ENCODE results near the gene CDC14A.

DNA sequence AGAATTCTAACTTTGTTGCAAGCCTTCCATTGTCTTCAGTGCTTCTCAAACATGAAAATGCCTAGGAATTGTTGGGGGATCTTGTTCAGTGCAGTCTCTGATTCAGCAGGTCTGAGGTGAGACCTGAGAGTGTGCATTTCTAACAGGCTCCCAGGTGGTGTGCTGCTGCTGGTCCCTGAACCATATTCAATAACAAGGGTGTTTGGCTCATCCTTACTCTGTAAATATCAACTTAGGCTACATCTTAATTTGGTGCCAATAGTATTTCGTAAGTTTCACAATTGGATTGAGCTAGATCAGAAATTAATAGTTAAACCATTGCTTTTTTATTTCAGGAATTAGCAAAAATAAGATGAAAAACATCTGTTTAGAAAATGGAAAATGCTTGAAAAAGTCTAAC is 126.5 kb downstream of the CDC14A start:
- TF ChIP-seq SP1 (IDR thresholded peaks at IDR 0.05) (no peak), ARNT (IDR thresholded peaks at IDR 0.05) (no peak), BHLHE40 (IDR thresholded peaks at IDR 0.05; ENCODE audit: borderline replicate concordance) (no peak), SUZ12 (IDR thresholded peaks at IDR 0.05) (no peak), ZNF384 (IDR thresholded peaks at IDR 0.05) (no peak), FOXM1 (IDR thresholded peaks at IDR 0.05; ENCODE audit: borderline replicate concordance) (no peak), FOXA1 (IDR thresholded peaks at IDR 0.05) (no peak), PKNOX1 (IDR thresholded peaks at IDR 0.05) (no peak), CTBP1 (IDR thresholded peaks at IDR 0.05; ENCODE audit: borderline replicate concordance) (no peak), TARDBP (IDR thresholded peaks at IDR 0.05) (no peak), NFRKB (IDR thresholded peaks at IDR 0.05) (no peak), HDGF (IDR thresholded peaks at IDR 0.05; ENCODE audit: borderline replicate concordance) (no peak), LEF1 (IDR thresholded peaks at IDR 0.05; ENCODE audit: borderline replicate concordance) (no peak)

All from HEK293T (cell line).